HEK293T (cell line): ENCODE measurements around the gene HACD2.

Source experiments
- BHLHE40 ChIP-seq: fragments of 450-650 bp; IDR thresholded peaks from 2 replicates; pipeline ENCODE4 v1.6.1; 2016; ENCODE audit warnings: mild to moderate bottlenecking, moderate library complexity, borderline replicate concordance
- ELF4 ChIP-seq: fragments of 450-650 bp; IDR thresholded peaks from 2 replicates; pipeline ENCODE4 v1.6.1; 2017; ENCODE audit warnings: antibody characterized with exemption
- FOXA1 ChIP-seq: fragments of 450-650 bp; IDR thresholded peaks from 2 replicates; pipeline ENCODE4 v1.6.1; 2016; ENCODE audit warnings: mild to moderate bottlenecking
- FOXK2 ChIP-seq: fragments of 450-650 bp; IDR thresholded peaks from 2 replicates; pipeline ENCODE4 v1.6.1; 2016; ENCODE audit warnings: mild to moderate bottlenecking
- FOXM1 ChIP-seq: fragments of 450-650 bp; IDR thresholded peaks from 2 replicates; pipeline ENCODE4 v1.6.1; 2017; ENCODE audit warnings: mild to moderate bottlenecking, borderline replicate concordance
- HDGF ChIP-seq: fragments of 450-650 bp; IDR thresholded peaks from 2 replicates; pipeline ENCODE4 v1.6.1; 2017; ENCODE audit warnings: antibody characterized with exemption, borderline replicate concordance
- LEF1 ChIP-seq: fragments of 450-650 bp; IDR thresholded peaks from 2 replicates; pipeline ENCODE4 v1.6.1; 2017; ENCODE audit warnings: mild to moderate bottlenecking, borderline replicate concordance
- NFRKB ChIP-seq: fragments of 450-650 bp; IDR thresholded peaks from 2 replicates; pipeline ENCODE4 v1.6.1; 2016; ENCODE audit warnings: mild to moderate bottlenecking, moderate library complexity
- PKNOX1 ChIP-seq: fragments of 450-650 bp; IDR thresholded peaks from 2 replicates; pipeline ENCODE4 v1.6.1; 2016
- SP1 ChIP-seq: fragments of 450-650 bp; IDR thresholded peaks from 2 replicates; pipeline ENCODE4 v1.6.1; 2017
- SUZ12 ChIP-seq: fragments of 450-650 bp; IDR thresholded peaks from 2 replicates; pipeline ENCODE4 v1.6.1; 2016; ENCODE audit warnings: mild to moderate bottlenecking
- TARDBP ChIP-seq: fragments of 450-650 bp; IDR thresholded peaks from 2 replicates; pipeline ENCODE4 v1.6.1; 2016
- ZNF384 ChIP-seq: fragments of 450-650 bp; IDR thresholded peaks from 2 replicates; pipeline ENCODE4 v1.6.1; 2016

- TF ChIP-seq FOXA1 (no peak), ELF4 (no peak), LEF1 (no peak), ZNF384 (no peak), FOXM1 (no peak), HDGF (no peak), SP1 (no peak), TARDBP (no peak), BHLHE40 (no peak), PKNOX1 (no peak), NFRKB (no peak), FOXK2 (no peak), SUZ12 (no peak)
These were observed 99.3 kb downstream of the HACD2 start for GRCh38 chr3:123485551-123485950.
